ENCODE data around the gene COL6A1. TPM values are rescaled to one million over a fixed set of nuclear protein-coding genes. Genes with fewer than 3 reads are reported as not detected.
A peak's percentile ranks its signal among the peaks of the same experiment; 100 is the strongest.
"Not testable (repeated sequence)": the region's sequence is repeated elsewhere in the genome, so short reads cannot be mapped to it uniquely, and the experiment has no call there.

Gene COL6A1
- total RNA-seq, 3 donors from 2014 or later (not counting 1 experiment from before 2014, with no cell fraction given): 1.0 to 5.2 (median 2.5) TPM

GRCh38 chr21:46045154-46045553 lies 63.6 kb downstream of the COL6A1 start:
- Histone ChIP-seq H3K27ac (ENCODE audit: low read length) (no peak overlapping the region), H3K27me3 (ENCODE audit: control insufficient read depth, insufficient read depth, low read length) (no peaks in the 10 kb centered on the region), H3K36me3 (ENCODE audit: control insufficient read depth, insufficient read depth, low read length) (no peaks in the 10 kb centered on the region), H3K9me3 (ENCODE audit: control insufficient read depth, insufficient read depth, low read length) (no peaks in the 10 kb centered on the region), H3K4me1 (ENCODE audit: control insufficient read depth, insufficient read depth, low read length) (no peaks in the 10 kb centered on the region), H3K4me3 (ENCODE audit: low read length) (no peak overlapping the region)
- ATAC-seq (no peak), DNase-seq (no peak)
- H3K9me3 Mint-ChIP-seq: no peaks in the 10 kb centered on the region
- TF ChIP-seq CTCF (IDR thresholded peaks at IDR 0.05): no peak
- peaks cover 0 to 5% of the 10 kb centered on the region in 2 donors for H3K27me3 Mint-ChIP-seq (ENCODE audit: low read depth in 2 of 2)
- WGBS (ENCODE audit: insufficient coverage): no CpG with 5 or more reads among the region's 2 CpGs
- no peak overlapping the region for H3K27ac Mint-ChIP-seq
- no peak overlapping the region for H3K4me3 Mint-ChIP-seq
- no peaks in the 10 kb centered on the region for H3K36me3 Mint-ChIP-seq
- intact Hi-C loops (cut with micrococcal nuclease): no loop called here
- no peaks in the 10 kb centered on the region for H3K4me1 Mint-ChIP-seq

DNA sequence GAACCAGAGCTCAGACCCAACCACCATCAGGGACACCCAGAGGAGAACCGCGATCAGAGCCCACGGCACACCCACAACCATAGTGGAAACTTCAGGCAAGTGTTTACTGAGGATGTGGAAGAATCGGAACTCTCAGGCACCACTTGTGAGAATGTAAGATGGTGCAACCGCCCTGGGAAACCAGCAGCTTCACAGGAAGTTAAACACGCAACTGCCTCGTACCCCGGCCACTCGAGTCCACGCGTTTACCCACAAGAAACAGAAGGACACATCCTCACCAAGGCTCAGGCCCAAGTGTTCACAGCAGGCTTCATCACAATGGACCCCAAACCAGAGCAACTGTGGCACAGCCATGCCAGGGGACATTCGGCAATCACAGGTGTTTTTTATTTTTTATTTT lies 64.9 kb downstream of the COL6A1 start:
- Histone ChIP-seq H3K4me1 (ENCODE audit: control insufficient read depth, insufficient read depth, low read length) (no peaks in the 10 kb centered on the region), H3K9me3 (ENCODE audit: control insufficient read depth, insufficient read depth, low read length) (no peaks in the 10 kb centered on the region), H3K27ac (ENCODE audit: low read length) (no peak overlapping the region), H3K4me3 (ENCODE audit: low read length) (no peak overlapping the region), H3K27me3 (ENCODE audit: control insufficient read depth, insufficient read depth, low read length) (no peaks in the 10 kb centered on the region), H3K36me3 (ENCODE audit: control insufficient read depth, insufficient read depth, low read length) (no peaks in the 10 kb centered on the region)
- Mint-ChIP-seq H3K4me1 (no peaks in the 10 kb centered on the region), H3K36me3 (no peaks in the 10 kb centered on the region), H3K27me3 (ENCODE audit: low read depth in 2 of 2) (peaks cover 0 to 5% of the 10 kb centered on the region in 2 donors), H3K4me3 (no peak overlapping the region), H3K9me3 (no peaks in the 10 kb centered on the region), H3K27ac (no peak overlapping the region)
- TF ChIP-seq CTCF (IDR thresholded peaks at IDR 0.05): no peak
- ATAC-seq: peak in 1 of 3 donors; percentile 39
- no peak for DNase-seq
- 79% methylated on average over 12 of the region's 12 CpGs for WGBS (ENCODE audit: insufficient coverage)
- intact Hi-C loops (cut with micrococcal nuclease): no loop called here

DNA sequence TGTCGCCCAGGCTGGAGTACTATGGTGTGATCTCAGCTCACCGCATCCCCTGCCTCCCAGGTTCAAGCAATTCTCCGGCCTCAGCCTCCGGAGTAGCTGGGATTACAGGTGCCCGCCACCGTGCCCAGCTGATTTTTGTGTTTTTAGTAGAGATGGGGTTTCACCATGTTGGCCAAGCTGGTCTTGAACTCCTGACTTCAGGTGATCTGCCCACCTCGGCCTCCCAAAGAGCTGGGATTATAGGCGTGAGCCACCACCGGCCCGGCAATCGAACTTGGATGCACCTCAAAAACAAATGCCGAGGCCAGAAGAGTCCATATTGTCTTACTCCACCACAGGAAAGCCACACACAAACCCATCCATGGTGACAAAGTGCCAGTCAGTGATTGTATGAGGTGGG lies 65.3 kb downstream of the COL6A1 start:
- H3K9me3 ChIP-seq (ENCODE audit: control insufficient read depth, insufficient read depth, low read length); H3K36me3 ChIP-seq (ENCODE audit: control insufficient read depth, insufficient read depth, low read length); H3K9me3 Mint-ChIP-seq; H3K27ac Mint-ChIP-seq; H3K27me3 Mint-ChIP-seq (ENCODE audit: low read depth in 2 of 2); ATAC-seq; intact Hi-C loops (cut with micrococcal nuclease); H3K4me1 Mint-ChIP-seq; H3K27me3 ChIP-seq (ENCODE audit: control insufficient read depth, insufficient read depth, low read length); H3K4me3 Mint-ChIP-seq; H3K27ac ChIP-seq (ENCODE audit: low read length); H3K4me3 ChIP-seq (ENCODE audit: low read length); H3K4me1 ChIP-seq (ENCODE audit: control insufficient read depth, insufficient read depth, low read length); H3K36me3 Mint-ChIP-seq; DNase-seq: not testable (repeated sequence)
- 96% methylated on average over 12 of the region's 12 CpGs for WGBS (ENCODE audit: insufficient coverage)

GRCh38 chr21:46048926-46049889 lies 67.6 kb downstream of the COL6A1 start:
- Mint-ChIP-seq H3K27me3 (ENCODE audit: low read depth in 2 of 2) (no peaks in the 10 kb centered on the region), H3K4me3 (no peak overlapping the region), H3K36me3 (no peaks in the 10 kb centered on the region), H3K27ac (no peak overlapping the region), H3K4me1 (no peaks in the 10 kb centered on the region), H3K9me3 (no peaks in the 10 kb centered on the region)
- ATAC-seq (no peak), DNase-seq (no peak)
- Histone ChIP-seq H3K9me3 (ENCODE audit: control insufficient read depth, insufficient read depth, low read length) (no peaks in the 10 kb centered on the region), H3K4me1 (ENCODE audit: control insufficient read depth, insufficient read depth, low read length) (peaks cover 12% of the 10 kb centered on the region), H3K27me3 (ENCODE audit: control insufficient read depth, insufficient read depth, low read length) (no peaks in the 10 kb centered on the region), H3K27ac (ENCODE audit: low read length) (no peak overlapping the region), H3K36me3 (ENCODE audit: control insufficient read depth, insufficient read depth, low read length) (no peaks in the 10 kb centered on the region), H3K4me3 (ENCODE audit: low read length) (no peak overlapping the region)
- intact Hi-C loops (cut with micrococcal nuclease): no loop called here
- 91% methylated on average over 27 of the region's 27 CpGs for WGBS (ENCODE audit: insufficient coverage)
- no peak for TF ChIP-seq CTCF (IDR thresholded peaks at IDR 0.05)

All from natural killer cell (primary cell).